Prostate gland (tissue), 2 donors: ENCODE data around the gene PEX26.

Experiments
- POLR2A ChIP-seq: fragments of 450-650 bp; IDR thresholded peaks from one replicate; pipeline ENCODE4 v1.6.1; 2016; ENCODE audit warnings: antibody characterized with exemption, mild to moderate bottlenecking
- POLR2AphosphoS5 ChIP-seq: sonication (generic); formaldehyde crosslinking; IDR thresholded peaks from one replicate; pipeline ENCODE4 v1.6.1; 2017; ENCODE audit warnings: antibody characterized with exemption
- TF ChIP-seq, protein P1 (sequence below), 4 experiments: fragments of 200-600 bp in 2 of 4; fragments of 450-650 bp in 2 of 4; sonication (generic) in 2 of 4; IDR thresholded peaks; 1 replicate in 3 of 4; 2 replicates in 1 of 4; pipeline ENCODE4 v1.5.1; 2016 to 2019; ENCODE audit warnings: antibody characterized with exemption in 4 of 4, mild to moderate bottlenecking in 2 of 4, moderate library complexity in 2 of 4

DNA sequence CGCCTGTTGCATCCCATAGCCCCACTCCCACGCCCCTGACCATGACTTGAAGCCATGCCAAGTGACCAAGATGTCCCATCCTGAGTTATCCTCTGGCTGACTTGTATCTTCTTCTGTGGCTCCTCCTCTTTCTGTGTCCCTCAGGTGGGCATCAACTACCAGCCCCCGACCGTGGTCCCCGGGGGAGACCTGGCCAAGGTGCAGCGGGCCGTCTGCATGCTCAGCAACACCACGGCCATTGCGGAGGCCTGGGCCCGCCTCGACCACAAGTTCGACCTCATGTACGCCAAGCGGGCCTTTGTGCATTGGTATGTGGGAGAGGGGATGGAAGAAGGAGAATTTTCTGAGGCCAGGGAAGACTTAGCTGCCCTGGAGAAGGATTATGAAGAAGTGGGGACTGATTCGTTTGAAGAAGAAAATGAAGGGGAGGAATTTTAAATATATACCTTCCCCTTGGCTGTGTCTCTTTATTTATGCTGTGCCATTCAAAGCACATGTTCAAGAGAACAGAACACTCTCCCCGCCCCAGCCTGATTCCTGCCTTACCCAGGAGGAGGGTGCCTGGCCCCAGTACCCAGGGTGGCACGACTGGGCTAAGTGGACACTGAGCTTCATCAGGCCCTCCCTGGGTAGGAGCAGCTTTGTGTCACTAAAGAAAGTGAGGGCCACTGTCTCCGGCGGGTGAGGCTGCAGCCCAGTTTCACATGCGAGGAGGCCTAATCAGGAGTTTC, 53.1 kb downstream of the PEX26 start:
- TF ChIP-seq, protein P1, sequence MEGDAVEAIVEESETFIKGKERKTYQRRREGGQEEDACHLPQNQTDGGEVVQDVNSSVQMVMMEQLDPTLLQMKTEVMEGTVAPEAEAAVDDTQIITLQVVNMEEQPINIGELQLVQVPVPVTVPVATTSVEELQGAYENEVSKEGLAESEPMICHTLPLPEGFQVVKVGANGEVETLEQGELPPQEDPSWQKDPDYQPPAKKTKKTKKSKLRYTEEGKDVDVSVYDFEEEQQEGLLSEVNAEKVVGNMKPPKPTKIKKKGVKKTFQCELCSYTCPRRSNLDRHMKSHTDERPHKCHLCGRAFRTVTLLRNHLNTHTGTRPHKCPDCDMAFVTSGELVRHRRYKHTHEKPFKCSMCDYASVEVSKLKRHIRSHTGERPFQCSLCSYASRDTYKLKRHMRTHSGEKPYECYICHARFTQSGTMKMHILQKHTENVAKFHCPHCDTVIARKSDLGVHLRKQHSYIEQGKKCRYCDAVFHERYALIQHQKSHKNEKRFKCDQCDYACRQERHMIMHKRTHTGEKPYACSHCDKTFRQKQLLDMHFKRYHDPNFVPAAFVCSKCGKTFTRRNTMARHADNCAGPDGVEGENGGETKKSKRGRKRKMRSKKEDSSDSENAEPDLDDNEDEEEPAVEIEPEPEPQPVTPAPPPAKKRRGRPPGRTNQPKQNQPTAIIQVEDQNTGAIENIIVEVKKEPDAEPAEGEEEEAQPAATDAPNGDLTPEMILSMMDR (IDR thresholded peaks at IDR 0.05) = no peak
- TF ChIP-seq POLR2AphosphoS5 (no peak), POLR2A (no peak)
